Ishikawa (cell line): ENCODE results near the gene GGNBP2.

Experiments
- CEBPB ChIP-seq: IDR thresholded peaks from 2 replicates; pipeline ENCODE4 v1.6.1; 2012
- CREB1 ChIP-seq: IDR thresholded peaks from 2 replicates; pipeline ENCODE4 v1.6.1; 2012; ENCODE audit warnings: low read depth
- EGR1 ChIP-seq: IDR thresholded peaks from 2 replicates; pipeline ENCODE4 v1.6.1; 2012
- EP300 ChIP-seq: IDR thresholded peaks from 2 replicates; pipeline ENCODE4 v1.6.1; 2012; ENCODE audit warnings: borderline replicate concordance
- FOXM1 ChIP-seq: IDR thresholded peaks from 2 replicates; pipeline ENCODE4 v1.6.1; 2012; ENCODE audit warnings: low read depth, borderline replicate concordance
- NFIC ChIP-seq: IDR thresholded peaks from 2 replicates; pipeline ENCODE4 v1.6.1; 2012
- RAD21 ChIP-seq: IDR thresholded peaks from 2 replicates; pipeline ENCODE4 v1.6.1; 2012; ENCODE audit warnings: low read depth
- TAF1 ChIP-seq: IDR thresholded peaks from 2 replicates; pipeline ENCODE4 v1.6.1; 2012; ENCODE audit warnings: low read depth, mild to moderate bottlenecking
- TCF12 ChIP-seq: IDR thresholded peaks from 2 replicates; pipeline ENCODE4 v1.6.1; 2012; ENCODE audit warnings: low read depth
- TEAD4 ChIP-seq: IDR thresholded peaks from 2 replicates; pipeline ENCODE4 v1.6.1; 2012
- YY1 ChIP-seq: IDR thresholded peaks from 2 replicates; pipeline ENCODE4 v1.6.1; 2012; ENCODE audit warnings: low read depth
- ZBTB7A ChIP-seq: IDR thresholded peaks from 2 replicates; pipeline ENCODE4 v1.6.1; 2012; ENCODE audit warnings: low read depth
- TF ChIP-seq, protein P1 (sequence below): IDR thresholded peaks from 2 replicates; pipeline ENCODE4 v1.6.1; 2012
- TF ChIP-seq, protein P2 (sequence below): IDR thresholded peaks from 2 replicates; pipeline ENCODE4 v1.6.1; 2012; ENCODE audit warnings: low read depth, mild to moderate bottlenecking
- TF ChIP-seq, protein P3 (sequence below): IDR thresholded peaks from 2 replicates; pipeline ENCODE4 v1.6.1; 2012

Gene GGNBP2

DNA sequence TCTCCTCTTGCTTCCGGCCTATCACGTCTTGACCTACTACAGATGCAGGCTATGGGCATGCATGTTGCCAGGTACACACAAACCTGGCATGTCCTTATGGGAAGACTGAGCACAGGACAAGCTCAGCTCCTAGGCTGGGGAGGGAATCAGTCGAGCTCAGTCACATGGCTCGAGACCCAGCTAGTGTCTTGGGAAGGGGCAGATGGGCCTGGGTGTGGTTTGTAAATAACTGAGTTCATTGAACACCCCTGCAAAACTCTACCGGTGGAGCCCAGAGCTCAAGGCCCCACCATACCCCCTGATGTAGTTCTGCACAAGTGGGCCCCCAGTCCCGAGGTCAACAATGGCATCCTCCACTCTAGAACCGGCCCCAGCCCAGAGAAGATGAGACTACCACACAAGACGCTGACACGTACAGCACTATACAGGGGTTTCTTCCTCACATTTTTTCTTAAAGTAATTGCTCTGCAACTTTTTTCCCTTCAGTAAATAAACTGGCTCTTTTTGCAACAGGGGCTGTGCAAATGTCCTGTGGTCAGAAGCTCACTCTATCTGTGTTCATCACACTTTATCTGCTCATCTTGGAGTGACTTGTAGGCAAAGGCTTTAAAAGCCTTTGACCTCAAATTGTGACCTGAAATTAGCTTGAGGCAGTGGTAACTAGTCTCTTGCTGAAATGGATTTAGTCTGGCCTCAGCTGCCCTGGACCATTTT is 35.3 kb upstream of the GGNBP2 start:
- TF ChIP-seq RAD21 (no peak), EP300 (no peak), YY1 (no peak), TCF12 (no peak), NFIC (no peak), TEAD4 (no peak)
- TF ChIP-seq, protein P1, sequence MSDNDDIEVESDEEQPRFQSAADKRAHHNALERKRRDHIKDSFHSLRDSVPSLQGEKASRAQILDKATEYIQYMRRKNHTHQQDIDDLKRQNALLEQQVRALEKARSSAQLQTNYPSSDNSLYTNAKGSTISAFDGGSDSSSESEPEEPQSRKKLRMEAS, result no peak
- TF ChIP-seq, protein P2, sequence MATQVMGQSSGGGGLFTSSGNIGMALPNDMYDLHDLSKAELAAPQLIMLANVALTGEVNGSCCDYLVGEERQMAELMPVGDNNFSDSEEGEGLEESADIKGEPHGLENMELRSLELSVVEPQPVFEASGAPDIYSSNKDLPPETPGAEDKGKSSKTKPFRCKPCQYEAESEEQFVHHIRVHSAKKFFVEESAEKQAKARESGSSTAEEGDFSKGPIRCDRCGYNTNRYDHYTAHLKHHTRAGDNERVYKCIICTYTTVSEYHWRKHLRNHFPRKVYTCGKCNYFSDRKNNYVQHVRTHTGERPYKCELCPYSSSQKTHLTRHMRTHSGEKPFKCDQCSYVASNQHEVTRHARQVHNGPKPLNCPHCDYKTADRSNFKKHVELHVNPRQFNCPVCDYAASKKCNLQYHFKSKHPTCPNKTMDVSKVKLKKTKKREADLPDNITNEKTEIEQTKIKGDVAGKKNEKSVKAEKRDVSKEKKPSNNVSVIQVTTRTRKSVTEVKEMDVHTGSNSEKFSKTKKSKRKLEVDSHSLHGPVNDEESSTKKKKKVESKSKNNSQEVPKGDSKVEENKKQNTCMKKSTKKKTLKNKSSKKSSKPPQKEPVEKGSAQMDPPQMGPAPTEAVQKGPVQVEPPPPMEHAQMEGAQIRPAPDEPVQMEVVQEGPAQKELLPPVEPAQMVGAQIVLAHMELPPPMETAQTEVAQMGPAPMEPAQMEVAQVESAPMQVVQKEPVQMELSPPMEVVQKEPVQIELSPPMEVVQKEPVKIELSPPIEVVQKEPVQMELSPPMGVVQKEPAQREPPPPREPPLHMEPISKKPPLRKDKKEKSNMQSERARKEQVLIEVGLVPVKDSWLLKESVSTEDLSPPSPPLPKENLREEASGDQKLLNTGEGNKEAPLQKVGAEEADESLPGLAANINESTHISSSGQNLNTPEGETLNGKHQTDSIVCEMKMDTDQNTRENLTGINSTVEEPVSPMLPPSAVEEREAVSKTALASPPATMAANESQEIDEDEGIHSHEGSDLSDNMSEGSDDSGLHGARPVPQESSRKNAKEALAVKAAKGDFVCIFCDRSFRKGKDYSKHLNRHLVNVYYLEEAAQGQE, result no peak
- TF ChIP-seq, protein P3, sequence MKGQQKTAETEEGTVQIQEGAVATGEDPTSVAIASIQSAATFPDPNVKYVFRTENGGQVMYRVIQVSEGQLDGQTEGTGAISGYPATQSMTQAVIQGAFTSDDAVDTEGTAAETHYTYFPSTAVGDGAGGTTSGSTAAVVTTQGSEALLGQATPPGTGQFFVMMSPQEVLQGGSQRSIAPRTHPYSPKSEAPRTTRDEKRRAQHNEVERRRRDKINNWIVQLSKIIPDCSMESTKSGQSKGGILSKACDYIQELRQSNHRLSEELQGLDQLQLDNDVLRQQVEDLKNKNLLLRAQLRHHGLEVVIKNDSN, result no peak

DNA sequence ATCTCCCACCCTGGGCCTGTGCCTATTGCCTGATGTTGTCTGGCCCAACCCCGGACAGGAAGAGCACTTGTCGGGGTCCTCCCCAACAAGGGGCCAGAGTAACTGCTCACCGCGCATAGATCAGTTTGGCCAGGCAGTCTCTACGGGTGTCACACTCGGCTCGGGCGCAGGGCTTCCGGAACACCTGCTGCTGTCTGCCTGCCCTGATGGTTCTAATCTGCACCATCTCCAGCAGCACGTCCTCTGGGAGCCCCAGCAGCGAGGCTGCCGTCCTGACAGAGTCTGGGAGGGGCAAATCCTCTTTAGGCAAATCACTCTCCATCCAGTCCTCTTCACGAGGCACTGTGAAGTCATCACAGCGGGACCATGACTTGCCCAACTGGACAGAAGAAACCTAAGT is 34.1 kb upstream of the GGNBP2 start:
- TF ChIP-seq, protein P1, result no peak
- TF ChIP-seq ZBTB7A (no peak), CEBPB (no peak), TEAD4 (no peak), TCF12 (no peak), RAD21 (no peak), CREB1 (no peak), NFIC (no peak)
- TF ChIP-seq, protein P3, result no peak

DNA sequence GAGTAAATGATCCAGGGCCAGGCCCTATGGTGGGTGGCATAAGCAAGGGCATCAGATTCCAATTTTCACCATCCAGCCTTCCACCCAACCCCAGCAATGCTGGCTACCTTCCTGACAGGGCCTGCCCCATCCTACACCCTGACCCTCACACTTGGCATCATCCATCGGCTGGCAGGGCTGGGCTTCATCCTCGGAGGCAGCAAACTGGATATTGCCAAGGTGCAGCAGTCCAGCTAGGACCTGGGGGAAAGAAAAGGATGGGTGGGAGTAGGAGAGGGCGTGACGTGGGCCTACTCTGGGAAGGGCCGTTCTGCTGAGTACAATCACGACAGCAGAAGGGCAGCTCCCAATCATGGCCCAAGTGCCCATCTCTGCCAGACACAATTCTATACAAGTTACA is 33.5 kb upstream of the GGNBP2 start:
- TF ChIP-seq FOXM1 (no peak), TCF12 (no peak), EGR1 (no peak), YY1 (no peak), CEBPB (no peak), TEAD4 (no peak), ZBTB7A (no peak)
- TF ChIP-seq, protein P2, result no peak
- TF ChIP-seq, protein P3, result no peak
- TF ChIP-seq, protein P1, result no peak

DNA sequence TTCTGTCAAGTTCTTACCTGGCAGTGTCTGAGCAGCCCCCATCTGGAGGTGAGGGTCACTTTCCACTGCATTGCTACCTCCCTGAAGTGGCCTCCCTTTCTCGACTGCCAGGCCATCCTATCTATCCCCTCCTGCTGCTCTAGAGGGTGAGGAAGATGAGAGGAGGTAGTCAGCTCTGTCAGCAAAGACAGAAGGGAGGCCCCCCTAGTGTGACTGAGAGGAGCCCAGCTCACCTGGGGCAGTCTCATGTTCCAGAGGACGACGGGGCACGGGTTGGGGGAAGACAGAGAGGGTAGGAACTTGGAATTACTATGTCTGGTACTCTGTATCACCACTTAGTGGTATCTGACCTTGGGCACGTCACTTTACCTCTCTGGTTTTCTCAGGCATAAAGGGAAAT is 32.1 kb upstream of the GGNBP2 start:
- TF ChIP-seq, protein P2, result no peak
- TF ChIP-seq, protein P1, result no peak
- no peak for TF ChIP-seq NFIC
- no peak for TF ChIP-seq RAD21
- TF ChIP-seq, protein P3, result no peak
- no peak for TF ChIP-seq ZBTB7A
- no peak for TF ChIP-seq TAF1
- TF ChIP-seq FOXM1, result no peak
- no peak for TF ChIP-seq EP300
